Stimulated activated CD8-positive, alpha-beta memory T cell treated with anti-CD3 and anti-CD28 coated beads, Interleukin-12 subunit alpha, Interleukin-12 subunit beta, amount 100 ng/mL, for 1 hour (primary cell): Measurements from ENCODE around the gene RPS28.
"Not testable (repeated sequence)": the region's sequence is repeated elsewhere in the genome, so short reads cannot be mapped to it uniquely, and the experiment has no call there.

Experiments
- DNase-seq: peaks from one replicate; pipeline ENCODE4 v3.0.0-alpha.2; 2020; ENCODE audit warnings: low read depth

RPS28 gene

GRCh38 chr19:8320564-8321066, 681 bp upstream of the RPS28 start:
- DNase-seq, result no peak

- DNase-seq, result no peak
These were observed 816 bp downstream of the RPS28 start for GRCh38 chr19:8321986-8322637.

GRCh38 chr19:8322638-8322997, 1.3 kb downstream of the RPS28 start:
- no peak for DNase-seq

GRCh38 chr19:8323781-8324185, 2.5 kb downstream of the RPS28 start:
- no peak for DNase-seq

- DNase-seq, result no peak
These were observed 3.1 kb downstream of the RPS28 start for GRCh38 chr19:8324186-8325050.

GRCh38 chr19:8325454-8325853, 4.2 kb downstream of the RPS28 start:
- no peak for DNase-seq

- DNase-seq, result no peak
These were observed 8.7 kb downstream of the RPS28 start for GRCh38 chr19:8329996-8330395.

- no peak for DNase-seq
These were observed 10.1 kb downstream of the RPS28 start for GRCh38 chr19:8331263-8331845.

GRCh38 chr19:8332976-8333766, 11.9 kb downstream of the RPS28 start:
- DNase-seq, result no peak

GRCh38 chr19:8333767-8334457, 12.6 kb downstream of the RPS28 start:
- no peak for DNase-seq

- DNase-seq, result no peak
These were observed 13.4 kb downstream of the RPS28 start for GRCh38 chr19:8334458-8335342.

GRCh38 chr19:8335343-8336071, 14.2 kb downstream of the RPS28 start:
- no peak for DNase-seq

GRCh38 chr19:8336072-8336569, 14.8 kb downstream of the RPS28 start:
- DNase-seq, result no peak

GRCh38 chr19:8336660-8337059, 15.4 kb downstream of the RPS28 start:
- DNase-seq, result no peak

- DNase-seq, result no peak
These were observed 16.4 kb downstream of the RPS28 start for GRCh38 chr19:8337728-8338127.

GRCh38 chr19:8338835-8339234, 17.5 kb downstream of the RPS28 start:
- no peak for DNase-seq

- DNase-seq, result no peak
These were observed 19.2 kb downstream of the RPS28 start for GRCh38 chr19:8340341-8341096.

GRCh38 chr19:8341504-8341903, 20.2 kb downstream of the RPS28 start:
- not testable (repeated sequence) for DNase-seq

- no peak for DNase-seq
These were observed 21.0 kb downstream of the RPS28 start for GRCh38 chr19:8342316-8342683.
